ENCODE data around the gene DCK. TPM values are rescaled to one million over a fixed set of nuclear protein-coding genes. Genes with fewer than 3 reads are reported as not detected.

Gene DCK
- 10 to 100 TPM; 67.4 to 71.6 TPM for total RNA-seq

- Mint-ChIP-seq H3K36me3 (peaks cover 29% of the 10 kb centered on the region), H3K4me1 (peaks cover 31% of the 10 kb centered on the region), H3K4me3 (peak within 1 kb of the TSS; percentile 99), H3K27me3 (no peaks in the 10 kb centered on the region), H3K9me3 (no peaks in the 10 kb centered on the region), H3K27ac (peak within 1 kb of the TSS; percentile 92)
- peak; percentile 94 for DNase-seq
- POLR2A ChIA-PET = interaction anchor here (0.5 to 5.0 kb wide), 12 partner anchors 10 to 316 kb away, joined by 3 to 48 read pairs (median 5); partner anchors contain the start of genes GRSF1 and MOB1B
- ATAC-seq (ENCODE audit: low read depth) = peak; percentile 82
These were observed at the start of gene DCK for GRCh38 chr4:70993181-70994068. Gene DCK (plus strand): TSS chr4:70993649. CDS start chr4:70993836, 187 bp downstream.

GRCh38 chr4:70945046-70945445 lies 48.4 kb upstream of the DCK start:
- H3K27ac Mint-ChIP-seq = no peak overlapping the region
- H3K9me3 Mint-ChIP-seq = peaks cover 1% of the 10 kb centered on the region
- ATAC-seq (ENCODE audit: low read depth) (no peak), DNase-seq (no peak)
- POLR2A ChIA-PET = no interaction called here
- H3K4me3 Mint-ChIP-seq = no peak overlapping the region
- H3K27me3 Mint-ChIP-seq = no peaks in the 10 kb centered on the region
- peaks cover 6% of the 10 kb centered on the region for H3K4me1 Mint-ChIP-seq
- peaks cover 22% of the 10 kb centered on the region for H3K36me3 Mint-ChIP-seq

DNA sequence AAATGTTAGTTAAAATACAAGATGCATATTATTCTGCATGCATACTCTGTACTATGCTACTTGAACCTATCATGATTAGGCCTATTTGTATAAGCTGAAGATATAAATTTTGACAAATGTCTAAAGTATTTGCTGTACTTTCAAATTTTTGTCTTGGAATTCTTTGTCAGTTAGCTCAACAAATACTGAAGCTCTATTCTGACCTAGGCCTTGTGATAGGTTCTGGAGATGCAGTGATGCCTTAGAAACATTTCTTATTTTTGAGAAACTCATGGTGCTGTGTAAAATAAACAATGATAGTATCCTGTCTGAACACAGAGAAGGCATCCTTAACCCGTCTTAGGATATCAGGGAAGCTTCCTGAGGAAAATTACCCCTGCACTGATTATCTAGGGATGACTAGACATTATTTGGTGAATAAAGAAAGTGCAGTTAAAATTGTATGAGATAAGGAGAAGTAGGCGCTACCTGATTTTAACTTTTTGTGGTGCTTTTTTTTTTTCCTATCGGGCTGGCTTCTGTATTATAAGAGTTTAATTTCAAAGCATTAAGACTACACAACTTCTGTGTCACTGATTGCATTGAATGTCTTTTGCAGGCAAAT lies 47.9 kb upstream of the DCK start:
- H3K4me3 Mint-ChIP-seq = no peak overlapping the region
- no peak overlapping the region for H3K27ac Mint-ChIP-seq
- POLR2A ChIA-PET = no interaction called here
- DNase-seq = no peak
- H3K4me1 Mint-ChIP-seq = peaks cover 6% of the 10 kb centered on the region
- H3K9me3 Mint-ChIP-seq = peaks cover 1% of the 10 kb centered on the region
- H3K27me3 Mint-ChIP-seq = no peaks in the 10 kb centered on the region
- no peak for ATAC-seq (ENCODE audit: low read depth)
- peaks cover 20% of the 10 kb centered on the region for H3K36me3 Mint-ChIP-seq

- no peak for ATAC-seq (ENCODE audit: low read depth)
- Mint-ChIP-seq H3K9me3 (peaks cover 1% of the 10 kb centered on the region), H3K4me3 (no peak overlapping the region), H3K4me1 (peaks cover 7% of the 10 kb centered on the region), H3K27me3 (no peaks in the 10 kb centered on the region), H3K27ac (no peak overlapping the region), H3K36me3 (peaks cover 19% of the 10 kb centered on the region)
- POLR2A ChIA-PET = no interaction called here
- DNase-seq = no peak
These were observed 46.5 kb upstream of the DCK start for GRCh38 chr4:70946939-70947338.

GRCh38 chr4:70948665-70949260 lies 44.7 kb upstream of the DCK start:
- Mint-ChIP-seq H3K9me3 (no peaks in the 10 kb centered on the region), H3K4me1 (peaks cover 13% of the 10 kb centered on the region), H3K36me3 (peaks cover 15% of the 10 kb centered on the region), H3K4me3 (no peak overlapping the region), H3K27ac (no peak overlapping the region), H3K27me3 (no peaks in the 10 kb centered on the region)
- POLR2A ChIA-PET = no interaction called here
- DNase-seq (no peak), ATAC-seq (ENCODE audit: low read depth) (no peak)

GRCh38 chr4:70954032-70954431 lies 39.4 kb upstream of the DCK start:
- ATAC-seq (ENCODE audit: low read depth) (no peak), DNase-seq (no peak)
- H3K4me3 Mint-ChIP-seq = no peak overlapping the region
- peaks cover 15% of the 10 kb centered on the region for H3K4me1 Mint-ChIP-seq
- no peaks in the 10 kb centered on the region for H3K9me3 Mint-ChIP-seq
- H3K27ac Mint-ChIP-seq = no peak overlapping the region
- POLR2A ChIA-PET = interaction anchor here (0.9 to 1.2 kb wide), 2 partner anchors 40 to 56 kb away, joined by 3 read pairs; partner anchors contain the start of gene DCK
- no peaks in the 10 kb centered on the region for H3K27me3 Mint-ChIP-seq
- peaks cover 2% of the 10 kb centered on the region for H3K36me3 Mint-ChIP-seq

DNA sequence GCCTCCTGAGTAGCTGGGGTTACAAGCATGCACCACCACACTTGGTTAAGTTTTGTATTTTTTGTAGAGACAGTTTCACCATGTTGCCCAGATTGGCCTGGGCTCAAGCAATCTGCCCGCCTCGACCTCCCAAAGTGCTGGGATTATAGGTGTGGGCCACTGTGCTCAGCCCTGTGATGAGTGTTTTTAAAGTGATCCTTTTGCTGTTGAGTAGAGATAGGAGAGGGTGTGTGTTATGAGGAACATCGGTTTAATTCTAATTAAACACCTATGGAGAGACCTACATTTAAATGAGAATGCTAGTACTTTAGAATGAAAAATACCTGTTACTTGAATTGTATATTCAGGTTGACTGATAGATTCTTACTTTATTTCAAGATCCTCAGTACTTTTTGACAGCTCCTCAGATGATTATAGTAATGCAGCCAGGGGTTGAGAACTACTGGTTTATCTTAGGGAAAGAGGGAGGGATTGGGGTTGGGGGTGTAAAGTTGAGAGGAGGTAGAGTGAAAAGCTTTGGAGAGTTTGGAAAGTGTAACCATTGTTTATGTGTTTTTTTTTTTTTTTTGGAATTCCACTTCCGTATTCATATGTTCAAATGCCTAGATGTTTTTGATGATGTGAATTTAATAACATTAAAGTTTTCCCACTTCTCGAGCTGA lies 36.8 kb upstream of the DCK start:
- Mint-ChIP-seq H3K4me1 (peaks cover 10% of the 10 kb centered on the region), H3K4me3 (no peak overlapping the region), H3K36me3 (peaks cover 4% of the 10 kb centered on the region), H3K9me3 (no peaks in the 10 kb centered on the region), H3K27me3 (no peaks in the 10 kb centered on the region), H3K27ac (no peak overlapping the region)
- POLR2A ChIA-PET = interaction anchor here (0.7 kb wide), 1 partner anchor 304 kb away, joined by 3 read pairs; no protein-coding TSS in a partner anchor
- DNase-seq (no peak), ATAC-seq (ENCODE audit: low read depth) (no peak)

- DNase-seq = no peak
- no peak for ATAC-seq (ENCODE audit: low read depth)
- Mint-ChIP-seq H3K27me3 (no peaks in the 10 kb centered on the region), H3K27ac (no peak overlapping the region), H3K4me1 (peaks cover 5% of the 10 kb centered on the region), H3K9me3 (no peaks in the 10 kb centered on the region), H3K36me3 (peaks cover 7% of the 10 kb centered on the region), H3K4me3 (no peak overlapping the region)
- POLR2A ChIA-PET = no interaction called here
These were observed 34.8 kb upstream of the DCK start for GRCh38 chr4:70958681-70959080.

DNA sequence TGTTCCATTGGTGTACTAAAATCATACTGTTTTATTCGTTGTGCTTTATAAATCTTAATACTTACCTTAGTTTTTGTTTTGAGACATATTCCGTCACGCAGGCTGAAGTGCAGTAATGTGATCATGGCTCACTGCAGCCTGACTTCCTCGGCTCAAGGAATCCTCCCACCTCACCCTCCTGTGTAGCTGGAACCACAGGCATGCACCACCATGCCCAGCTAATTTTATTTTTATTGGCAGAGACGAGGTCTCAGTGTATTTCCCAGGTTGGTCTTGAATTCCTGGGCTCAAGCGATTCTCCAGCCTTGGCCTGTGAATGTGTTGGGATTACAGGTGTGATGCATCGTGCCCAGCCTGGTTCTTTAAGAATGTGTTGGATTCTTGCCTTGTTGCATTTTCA lies 24.4 kb upstream of the DCK start:
- Mint-ChIP-seq H3K9me3 (no peaks in the 10 kb centered on the region), H3K4me1 (peaks cover 6% of the 10 kb centered on the region), H3K36me3 (peaks cover 16% of the 10 kb centered on the region), H3K27me3 (no peaks in the 10 kb centered on the region), H3K4me3 (no peak overlapping the region), H3K27ac (no peak overlapping the region)
- DNase-seq (no peak), ATAC-seq (ENCODE audit: low read depth) (no peak)
- POLR2A ChIA-PET = no interaction called here

DNA sequence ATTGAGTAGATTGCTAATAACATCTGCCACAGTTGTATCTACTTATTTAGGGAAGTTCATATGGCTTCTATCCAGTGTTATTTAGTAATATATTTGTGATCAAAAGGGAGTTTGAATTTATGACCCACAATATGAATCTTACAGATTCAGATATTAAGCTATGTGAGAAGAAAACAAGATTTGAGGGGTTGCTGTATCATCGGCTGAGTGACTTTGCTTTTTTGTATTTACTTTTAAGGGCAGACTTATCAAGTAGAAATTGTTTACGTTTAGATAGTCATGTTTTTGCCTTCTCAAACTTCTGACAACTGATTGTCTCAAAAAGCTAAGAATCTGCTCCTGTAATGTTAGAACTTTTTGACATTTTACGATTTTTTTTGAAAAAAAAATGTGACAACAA lies 17.2 kb upstream of the DCK start:
- DNase-seq (no peak), ATAC-seq (ENCODE audit: low read depth) (no peak)
- no peaks in the 10 kb centered on the region for H3K4me1 Mint-ChIP-seq
- H3K27me3 Mint-ChIP-seq = no peaks in the 10 kb centered on the region
- no peaks in the 10 kb centered on the region for H3K9me3 Mint-ChIP-seq
- H3K36me3 Mint-ChIP-seq = peaks cover 10% of the 10 kb centered on the region
- no peak overlapping the region for H3K4me3 Mint-ChIP-seq
- H3K27ac Mint-ChIP-seq = no peak overlapping the region
- POLR2A ChIA-PET = no interaction called here

DNA sequence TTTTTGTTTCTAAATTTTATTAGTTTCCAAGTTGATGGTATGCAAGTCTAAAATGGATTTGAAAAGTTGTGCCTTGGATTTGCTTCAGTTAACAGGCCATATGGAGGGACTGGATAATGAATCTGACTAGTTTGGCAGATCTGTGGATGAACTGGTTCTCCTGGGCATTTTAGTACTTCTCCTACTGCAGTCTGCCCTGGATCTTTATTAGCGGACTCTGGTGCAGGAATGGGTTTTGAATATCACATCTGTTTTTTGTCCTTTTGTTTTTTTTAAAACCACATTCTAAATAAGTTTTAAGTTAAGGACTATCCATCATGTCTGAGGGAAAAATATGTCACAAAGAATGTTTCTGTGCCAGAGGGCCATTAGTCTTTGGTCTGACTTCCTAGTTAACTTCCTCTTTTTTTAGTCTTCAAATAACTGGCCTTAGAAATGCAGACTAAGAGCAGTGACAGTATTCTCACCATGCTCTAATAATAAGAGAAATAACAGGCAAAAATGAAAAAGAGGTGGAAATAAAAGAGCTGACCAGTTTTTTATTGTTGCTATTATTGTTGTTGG lies 13.9 kb upstream of the DCK start:
- no peak overlapping the region for H3K27ac Mint-ChIP-seq
- DNase-seq (no peak), ATAC-seq (ENCODE audit: low read depth) (no peak)
- peaks cover 5% of the 10 kb centered on the region for H3K36me3 Mint-ChIP-seq
- H3K9me3 Mint-ChIP-seq = no peaks in the 10 kb centered on the region
- H3K27me3 Mint-ChIP-seq = no peaks in the 10 kb centered on the region
- H3K4me1 Mint-ChIP-seq = peaks cover 2% of the 10 kb centered on the region
- H3K4me3 Mint-ChIP-seq = no peak overlapping the region
- POLR2A ChIA-PET = no interaction called here

- POLR2A ChIA-PET = no interaction called here
- H3K27ac Mint-ChIP-seq = no peak overlapping the region
- ATAC-seq (ENCODE audit: low read depth) = no peak
These were observed 13.3 kb upstream of the DCK start for GRCh38 chr4:70980196-70980595.

DNA sequence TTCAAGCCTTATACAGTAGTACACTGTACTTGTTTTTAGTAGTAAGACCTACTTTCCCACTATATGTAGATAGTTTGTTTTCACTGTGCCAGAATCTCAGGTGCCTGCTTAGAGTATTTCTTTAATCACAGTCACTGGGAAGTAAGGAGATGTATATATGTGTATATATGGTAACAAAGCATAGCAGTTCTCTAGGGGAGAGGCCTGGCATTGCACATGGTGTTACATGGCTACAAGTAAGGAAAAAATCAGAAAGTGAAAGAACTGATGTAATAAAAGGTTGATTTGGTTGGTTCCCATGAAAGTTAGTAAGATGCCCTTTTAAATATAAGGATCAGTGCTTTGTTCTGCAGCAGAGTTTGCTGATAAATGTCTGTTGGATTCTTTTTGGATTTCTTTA lies 9.3 kb upstream of the DCK start:
- no peak for ATAC-seq (ENCODE audit: low read depth)
- Mint-ChIP-seq H3K4me1 (peaks cover 2% of the 10 kb centered on the region), H3K27me3 (no peaks in the 10 kb centered on the region), H3K36me3 (peaks cover 5% of the 10 kb centered on the region), H3K9me3 (no peaks in the 10 kb centered on the region), H3K27ac (no peak overlapping the region), H3K4me3 (no peak overlapping the region)
- DNase-seq = no peak
- POLR2A ChIA-PET = no interaction called here

More at GRCh38 chr4:70980196-70980595, 13.3 kb upstream of the DCK start:
- DNase-seq = no peak
- H3K36me3 Mint-ChIP-seq = peaks cover 3% of the 10 kb centered on the region
- no peak overlapping the region for H3K4me3 Mint-ChIP-seq
- no peaks in the 10 kb centered on the region for H3K9me3 Mint-ChIP-seq
- peaks cover 2% of the 10 kb centered on the region for H3K4me1 Mint-ChIP-seq
- H3K27me3 Mint-ChIP-seq = no peaks in the 10 kb centered on the region
